Effector CD8-positive, alpha-beta T cell (primary cell): ENCODE data around the gene IGFL1.
"Not testable (repeated sequence)": the region's sequence is repeated elsewhere in the genome, so short reads cannot be mapped to it uniquely, and the experiment has no call there.

Experiments
- DNase-seq: peaks from one replicate; lab custom pipeline; 2025; lab: John Stamatoyannopoulos, UW
- total RNA-seq, 4 experiments: gene quantifications; one replicate each; lab custom pipeline; 2026; lab: John Stamatoyannopoulos, UW

IGFL1 gene
- total RNA-seq = 0 reads per million in 4 experiments

DNA sequence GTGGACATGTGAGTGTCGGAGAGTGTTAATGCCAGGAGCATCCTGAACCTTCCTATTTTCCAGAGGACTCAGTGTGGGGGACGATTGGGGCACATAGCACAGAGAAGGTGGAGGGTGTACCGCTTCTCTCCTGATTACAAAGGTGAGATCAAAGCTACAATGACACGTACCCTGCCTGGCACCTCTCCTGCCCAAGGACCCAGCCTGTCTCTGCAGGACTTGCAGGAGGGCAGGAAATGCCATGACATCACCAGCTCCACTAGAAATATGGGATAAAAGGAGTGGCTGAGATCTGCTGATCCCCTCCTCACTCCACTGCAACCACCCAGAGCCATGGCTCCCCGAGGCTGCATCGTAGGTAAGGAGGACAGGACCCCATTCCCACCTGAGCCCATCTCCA, at the start of gene IGFL1:
IGFL1 (plus strand) TSS at position 301 of the 400 bp plus-strand sequence; CDS start at position 334, 33 bp downstream.
- no peak for DNase-seq

DNA sequence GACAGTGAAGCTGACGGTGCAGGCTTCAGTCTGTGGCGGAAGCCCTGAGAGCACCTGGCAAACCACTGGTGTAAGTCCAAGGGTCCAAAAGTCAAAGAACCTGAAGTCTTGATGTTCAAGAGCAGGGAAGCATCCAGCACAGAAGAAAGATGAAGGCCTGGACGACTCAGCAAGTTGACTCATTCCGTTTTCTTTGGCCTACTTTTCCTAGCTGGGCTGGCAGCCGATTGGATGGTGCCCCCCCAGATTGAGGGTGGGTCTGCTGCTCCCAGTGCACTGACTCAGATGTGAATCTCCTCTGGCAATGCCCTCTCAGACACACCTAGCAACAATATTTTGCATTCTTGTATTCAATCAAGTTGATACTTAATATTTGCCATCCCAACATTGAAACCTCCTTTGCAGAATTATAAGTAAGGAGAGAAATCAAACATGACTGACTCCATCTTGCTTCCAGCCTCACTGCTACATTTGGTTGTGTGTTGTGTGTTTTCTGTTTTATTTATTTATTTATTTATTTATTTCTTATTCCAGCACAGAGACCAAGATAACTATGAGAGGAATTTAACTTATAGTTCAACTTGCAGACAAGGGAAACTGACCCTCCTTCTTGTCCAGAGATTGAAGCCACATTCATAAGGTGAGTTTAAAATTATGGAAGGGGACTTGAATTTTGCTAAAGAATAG, 48.7 kb upstream of the IGFL1 start:
- DNase-seq = no peak

DNA sequence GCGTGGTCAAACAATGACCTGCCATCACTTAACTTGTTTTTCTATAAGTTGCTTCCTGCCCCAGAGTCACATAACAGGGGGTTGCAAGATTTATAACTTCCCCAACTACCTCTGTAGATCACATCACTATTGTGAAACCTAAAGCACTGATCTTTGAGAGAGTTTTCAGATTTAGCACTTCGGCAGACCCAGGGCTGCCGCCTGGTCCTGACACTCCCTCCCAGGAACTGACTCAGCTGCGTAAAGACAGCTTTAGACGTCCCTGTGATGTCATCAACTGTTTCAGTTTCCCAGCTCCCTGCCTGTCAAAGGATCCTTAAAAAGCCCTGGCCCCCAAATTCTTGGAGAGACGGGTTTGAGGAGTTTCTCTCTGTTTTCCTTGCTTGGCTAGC, 48.2 kb upstream of the IGFL1 start:
- no peak for DNase-seq

DNA sequence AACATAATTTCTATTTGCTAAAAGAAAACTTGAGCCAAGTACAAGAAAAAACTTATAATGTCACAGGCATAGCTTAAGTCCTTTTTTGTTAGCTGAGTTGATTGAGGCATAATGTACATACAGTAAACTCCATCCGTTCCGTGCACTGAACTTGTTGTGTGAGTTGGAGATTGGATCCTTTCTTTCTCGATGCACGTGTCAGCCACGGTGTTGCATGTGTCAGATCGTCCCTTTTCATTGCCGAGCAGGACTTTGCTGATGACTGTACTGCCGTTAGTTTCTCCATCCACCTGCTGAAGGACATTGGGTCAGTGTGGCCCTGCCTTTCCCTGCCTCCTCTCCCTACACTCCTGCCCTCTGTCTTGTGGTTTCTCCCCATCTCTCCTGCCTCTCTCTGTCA, 47.1 kb upstream of the IGFL1 start:
- no peak for DNase-seq

DNA sequence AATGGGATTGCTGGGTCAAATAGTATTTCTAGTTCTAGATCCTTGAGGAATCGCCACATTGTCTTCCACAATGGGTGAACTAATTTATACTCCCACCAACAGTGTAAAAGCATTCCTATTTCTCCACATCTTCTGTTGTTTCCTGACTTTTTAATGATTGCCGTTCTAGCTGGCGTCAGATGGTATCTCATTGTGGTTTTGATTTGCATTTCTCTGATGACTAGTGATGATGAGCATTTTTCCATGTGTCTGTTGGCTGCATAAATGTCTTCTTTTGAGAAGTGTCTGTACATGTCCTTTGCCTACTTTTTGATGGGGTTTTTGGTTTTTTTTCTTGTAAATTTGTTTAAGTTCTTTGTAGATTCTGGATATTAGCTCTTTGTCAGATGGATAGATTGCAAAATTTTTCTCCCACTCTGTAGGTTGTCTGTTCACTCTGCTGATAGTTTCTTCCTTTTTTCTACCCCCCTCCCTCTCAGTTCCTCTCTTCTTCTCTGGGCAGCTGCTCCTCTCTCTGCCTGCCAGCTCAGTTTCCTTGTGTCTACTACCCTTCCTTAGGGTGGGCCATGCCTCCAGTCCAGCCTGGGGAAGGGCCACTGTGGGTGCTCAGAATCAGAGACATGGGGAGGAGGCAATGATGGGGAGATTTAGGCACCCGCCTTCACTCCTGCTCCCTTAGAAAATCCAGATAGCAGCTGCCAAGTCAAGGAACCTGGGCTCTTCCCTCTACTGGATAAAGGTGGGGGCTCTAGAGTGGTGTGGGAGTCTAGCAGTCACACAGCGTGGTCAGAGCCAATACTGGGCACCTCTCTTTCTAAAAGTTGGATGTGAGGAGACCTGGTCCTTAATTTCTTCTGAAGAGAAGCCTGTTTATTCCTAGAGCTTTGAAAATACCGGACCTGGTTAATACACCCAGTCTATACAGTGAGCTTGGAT, 44.5 kb upstream of the IGFL1 start:
- DNase-seq = not testable (repeated sequence)

DNA sequence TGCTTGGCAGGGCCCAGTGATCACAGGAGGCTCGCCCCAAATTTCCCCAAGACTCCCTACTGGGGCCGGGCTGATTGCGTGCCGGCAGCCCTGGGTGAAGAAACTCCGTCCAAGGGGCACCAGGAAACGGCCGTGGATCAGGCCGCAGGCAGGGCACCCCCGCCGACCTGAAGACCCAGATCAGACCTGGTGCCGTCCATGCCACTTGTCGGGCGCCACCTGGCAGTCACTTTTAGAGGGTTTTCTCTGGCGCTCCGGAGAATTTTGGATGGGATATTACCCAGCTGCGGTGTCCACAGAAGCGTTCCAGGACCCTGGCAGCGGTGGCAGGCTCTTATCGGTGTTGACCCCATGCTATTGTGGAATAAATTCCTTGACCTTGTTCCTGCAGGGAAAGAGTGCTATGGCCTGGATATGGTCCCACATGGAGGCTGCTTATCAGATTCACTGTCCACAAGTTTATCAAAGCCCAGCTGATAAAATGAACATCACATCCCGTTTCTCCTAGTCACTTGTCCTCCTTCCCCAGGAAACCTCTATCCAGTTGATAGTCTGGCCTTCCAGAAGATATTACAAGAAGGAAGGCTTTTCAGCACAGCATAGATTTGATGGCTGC, 43.3 kb upstream of the IGFL1 start:
- DNase-seq = no peak

DNA sequence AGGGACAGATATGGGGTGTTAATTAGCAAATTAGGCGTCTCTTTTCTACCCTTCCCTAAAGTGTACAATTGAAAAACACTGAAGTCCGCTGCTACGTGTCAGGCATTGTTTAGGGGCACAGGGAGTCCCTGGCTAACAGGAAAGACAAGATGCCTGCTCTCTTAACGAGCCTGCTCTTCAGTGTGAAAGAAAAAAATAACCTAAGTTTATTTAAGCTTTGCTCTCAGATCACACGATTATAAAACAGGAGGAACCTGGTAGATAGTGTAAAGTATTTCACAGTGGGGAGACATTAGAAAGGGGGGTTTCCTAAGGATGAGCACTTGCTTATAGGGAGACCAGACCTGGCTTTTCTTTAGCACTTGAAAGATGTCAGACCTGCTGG, 42.8 kb upstream of the IGFL1 start:
- DNase-seq = no peak

DNA sequence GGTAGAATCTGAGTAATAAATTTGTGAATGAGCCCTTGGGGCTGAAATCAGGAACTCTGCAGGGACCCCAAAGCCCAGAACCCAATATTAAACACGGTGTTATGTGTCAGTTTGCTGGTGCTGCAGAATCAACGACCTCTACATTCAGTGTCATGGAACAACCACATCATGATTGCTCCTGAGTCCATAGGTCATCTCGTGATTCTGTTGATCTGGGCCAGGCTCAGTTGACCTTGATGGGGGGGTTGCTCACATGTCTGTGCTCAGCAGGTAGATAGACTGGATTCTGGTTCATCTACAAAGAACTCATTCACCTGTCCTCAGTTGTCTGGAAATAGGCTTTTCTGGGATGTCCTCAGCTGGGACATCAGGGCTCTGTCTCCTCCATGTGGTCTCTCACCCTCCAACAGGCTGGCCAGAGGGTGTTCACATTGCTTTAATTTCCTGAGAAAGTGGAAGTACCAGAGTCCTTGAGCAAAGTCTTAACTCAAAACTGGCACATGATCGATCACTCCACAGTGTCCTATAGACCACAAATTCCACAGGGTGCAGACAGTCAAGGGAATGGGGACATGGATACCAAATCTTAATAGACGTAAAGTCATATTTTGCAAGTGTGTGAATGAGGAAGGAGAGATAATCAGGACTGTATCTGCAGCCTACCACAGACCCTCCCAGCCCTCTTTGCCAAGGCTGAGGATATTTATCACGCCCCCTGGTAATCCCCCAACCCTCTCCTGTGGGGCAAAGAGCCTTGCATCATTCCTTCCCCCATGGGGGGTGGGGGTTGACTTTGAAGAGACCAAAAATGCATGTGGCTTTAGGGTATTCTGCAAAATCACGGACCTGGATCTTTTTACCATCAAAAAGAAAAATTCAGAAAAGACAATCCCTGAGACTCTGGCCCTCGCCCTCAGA, 39.3 kb upstream of the IGFL1 start:
- DNase-seq = no peak

DNA sequence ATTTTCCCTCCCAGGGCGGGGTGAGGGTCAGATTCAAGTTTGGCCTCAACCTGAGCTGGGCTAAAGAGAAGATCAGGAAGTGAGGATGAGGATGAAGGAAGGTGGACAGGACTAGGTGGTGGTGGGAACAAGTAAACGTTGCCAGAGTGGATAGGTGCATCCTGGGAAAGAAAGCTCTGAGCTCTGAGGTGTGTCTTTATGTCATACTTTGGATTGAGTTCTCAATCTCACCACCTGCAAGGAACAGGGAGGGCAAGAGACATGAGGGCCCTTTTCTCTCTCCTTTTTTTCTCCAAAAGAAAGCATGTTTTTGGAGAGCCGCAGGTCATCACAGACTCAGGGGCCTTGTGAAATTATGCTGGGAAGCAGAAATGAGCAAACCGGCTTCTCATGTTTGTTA, 38.2 kb upstream of the IGFL1 start:
- DNase-seq = no peak

DNA sequence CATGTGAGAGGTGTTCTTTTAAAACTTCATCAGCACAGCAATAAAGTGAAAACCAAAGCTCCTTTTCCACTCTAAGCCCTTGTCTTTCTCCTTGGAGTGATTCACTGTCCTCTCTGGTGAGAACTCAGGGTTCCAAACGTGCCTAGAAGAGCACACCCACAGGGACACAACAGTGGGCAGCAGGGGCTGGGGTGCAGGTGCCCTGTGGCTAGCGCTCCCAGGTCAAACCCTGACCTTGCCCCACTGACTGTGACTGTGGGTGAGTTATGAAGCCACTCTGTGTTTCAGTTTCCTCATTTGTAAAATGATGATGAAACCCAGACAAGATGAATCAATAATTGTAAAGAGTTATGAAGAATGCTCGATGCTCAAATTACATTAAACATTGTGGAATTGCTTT, 37.6 kb upstream of the IGFL1 start:
- no peak for DNase-seq

DNA sequence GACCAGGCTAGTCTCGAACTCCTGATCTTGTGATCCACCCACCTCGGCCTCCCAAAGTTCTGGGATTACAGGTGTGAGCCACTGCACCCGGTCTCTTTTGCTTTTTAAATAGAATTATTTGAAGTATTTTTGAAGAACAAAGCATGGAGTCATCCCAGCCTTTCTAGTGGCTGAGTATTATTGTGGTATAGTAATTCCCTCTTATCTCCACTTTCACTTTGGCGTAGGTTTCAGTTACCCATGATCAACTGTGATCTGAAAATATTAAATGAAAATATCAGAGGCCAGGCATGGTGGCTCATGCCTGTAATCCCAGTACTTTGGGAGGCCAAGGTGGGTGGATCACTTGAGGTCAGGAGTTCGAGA, 36.9 kb upstream of the IGFL1 start:
- not testable (repeated sequence) for DNase-seq

DNA sequence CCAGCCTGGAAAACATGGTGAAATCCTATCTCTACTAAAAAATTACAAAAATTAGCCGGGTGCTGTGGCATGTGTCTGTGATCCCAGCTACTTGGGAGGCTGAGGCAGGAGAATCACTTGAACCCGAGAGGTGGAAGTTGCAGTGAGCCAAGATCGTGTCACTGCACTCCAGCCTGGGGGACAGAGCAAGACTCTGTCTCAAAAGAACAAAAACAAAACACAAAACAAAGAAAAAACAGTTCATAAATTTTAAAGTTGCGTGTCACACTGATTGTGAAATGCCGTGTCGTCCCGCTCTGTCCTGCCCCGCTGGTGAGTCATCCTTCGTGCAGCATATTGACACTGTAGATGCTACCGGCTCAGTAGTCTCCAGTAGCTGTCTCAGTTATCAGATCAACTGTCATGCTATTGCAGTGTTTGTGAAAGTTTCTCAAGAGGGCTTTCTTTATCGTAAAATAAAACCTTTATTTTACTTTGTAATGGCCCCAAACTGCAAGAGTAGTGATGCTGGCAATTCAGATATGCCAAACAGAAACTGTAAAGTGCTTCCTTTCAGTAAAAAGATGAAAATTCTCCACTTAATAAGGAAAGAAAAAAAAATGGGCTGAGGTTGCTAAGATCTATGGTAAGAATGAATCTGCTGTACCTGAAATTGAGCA, 36.4 kb upstream of the IGFL1 start:
- DNase-seq = no peak

DNA sequence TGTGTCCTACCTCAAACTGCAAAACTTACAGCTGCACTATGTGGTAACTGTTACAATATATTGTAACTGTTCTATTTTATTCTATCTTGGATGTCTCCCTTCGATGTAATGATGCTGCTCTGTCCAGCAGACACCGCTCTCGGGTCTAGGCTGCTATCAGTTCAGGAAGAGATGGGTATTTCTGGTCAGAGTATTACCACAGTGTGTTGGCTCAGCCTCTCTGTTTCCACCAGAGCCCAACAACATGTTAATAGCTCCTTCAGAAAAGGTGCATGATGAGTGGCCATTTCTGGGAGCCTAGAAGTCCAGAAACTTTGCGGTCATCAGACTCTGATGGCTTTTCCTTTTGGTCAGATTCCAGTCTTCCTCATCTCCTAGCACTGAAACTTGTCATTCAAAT, 35.9 kb upstream of the IGFL1 start:
- DNase-seq = no peak

DNA sequence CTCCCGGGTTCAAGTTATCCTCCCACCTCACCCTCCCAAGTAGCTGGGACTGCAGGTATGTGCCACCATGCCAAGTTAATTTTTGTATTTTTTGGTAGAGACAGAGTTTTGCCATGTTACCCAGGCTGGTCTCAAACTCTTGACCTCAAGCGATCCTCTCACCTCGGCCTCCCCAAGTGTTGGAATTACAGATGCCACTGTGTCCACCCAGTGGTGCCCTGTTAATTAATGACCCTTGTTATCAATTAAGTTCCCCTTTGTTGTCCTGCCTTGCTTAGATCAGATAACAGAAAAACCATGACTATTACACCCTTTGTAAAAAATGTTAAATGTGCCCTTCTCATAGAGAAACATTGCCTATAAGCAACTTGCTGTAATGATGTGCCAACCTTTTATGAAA, 34.4 kb upstream of the IGFL1 start:
- DNase-seq = no peak

DNA sequence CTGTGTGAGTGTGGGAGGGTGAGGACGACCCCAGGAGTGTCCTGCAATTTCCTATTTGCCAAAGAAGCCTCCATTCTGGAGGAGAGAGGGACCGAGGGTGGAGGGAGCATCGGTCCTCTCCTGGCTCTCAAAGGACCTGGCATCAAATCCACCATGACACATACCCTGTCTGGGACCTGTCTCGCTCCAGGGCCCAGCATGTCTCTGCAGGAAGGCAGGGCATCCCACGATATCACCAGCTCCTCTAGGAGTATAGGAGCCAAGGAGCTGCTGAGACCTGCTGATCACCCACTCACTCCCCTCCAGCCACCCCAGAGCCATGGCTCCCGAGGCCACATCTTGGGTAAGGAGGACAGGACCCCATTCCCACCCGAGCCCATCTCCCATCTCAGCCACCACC, 33.6 kb upstream of the IGFL1 start:
- DNase-seq = not testable (repeated sequence)

DNA sequence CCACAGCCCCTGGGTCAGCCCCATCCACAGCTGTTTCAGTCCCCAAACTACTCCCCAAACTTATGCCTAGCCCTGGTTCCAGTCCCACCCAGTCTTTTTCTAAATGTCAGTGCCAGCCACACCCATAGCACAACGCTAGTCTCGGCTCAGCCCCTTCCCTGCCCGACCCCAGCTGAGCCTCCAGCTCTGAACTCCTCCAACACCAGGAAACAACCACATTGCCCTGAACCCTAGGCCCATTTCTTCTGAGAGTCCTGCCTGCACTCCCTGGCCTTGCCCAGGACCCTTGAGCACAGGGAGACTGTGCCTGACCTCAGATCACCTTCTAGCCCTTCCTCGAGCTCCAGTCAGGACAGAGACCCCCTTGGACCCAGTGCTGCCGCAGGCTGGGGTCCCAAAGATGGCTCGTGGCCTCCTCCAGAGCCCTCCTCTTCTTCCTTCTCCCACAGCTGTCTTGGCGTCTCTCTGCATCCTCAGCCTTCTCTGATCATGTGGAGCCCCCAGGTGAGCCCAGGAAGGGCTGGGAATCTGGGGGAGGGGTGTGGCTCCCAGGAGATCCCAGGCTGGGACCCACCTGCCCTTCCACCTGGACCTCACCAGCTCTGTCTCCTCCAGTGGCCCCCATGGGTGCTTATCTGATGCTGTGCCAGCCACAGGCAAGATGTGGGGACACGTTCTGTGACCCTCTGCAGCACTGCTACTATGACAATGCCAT, 33.0 kb upstream of the IGFL1 start:
- no peak for DNase-seq

DNA sequence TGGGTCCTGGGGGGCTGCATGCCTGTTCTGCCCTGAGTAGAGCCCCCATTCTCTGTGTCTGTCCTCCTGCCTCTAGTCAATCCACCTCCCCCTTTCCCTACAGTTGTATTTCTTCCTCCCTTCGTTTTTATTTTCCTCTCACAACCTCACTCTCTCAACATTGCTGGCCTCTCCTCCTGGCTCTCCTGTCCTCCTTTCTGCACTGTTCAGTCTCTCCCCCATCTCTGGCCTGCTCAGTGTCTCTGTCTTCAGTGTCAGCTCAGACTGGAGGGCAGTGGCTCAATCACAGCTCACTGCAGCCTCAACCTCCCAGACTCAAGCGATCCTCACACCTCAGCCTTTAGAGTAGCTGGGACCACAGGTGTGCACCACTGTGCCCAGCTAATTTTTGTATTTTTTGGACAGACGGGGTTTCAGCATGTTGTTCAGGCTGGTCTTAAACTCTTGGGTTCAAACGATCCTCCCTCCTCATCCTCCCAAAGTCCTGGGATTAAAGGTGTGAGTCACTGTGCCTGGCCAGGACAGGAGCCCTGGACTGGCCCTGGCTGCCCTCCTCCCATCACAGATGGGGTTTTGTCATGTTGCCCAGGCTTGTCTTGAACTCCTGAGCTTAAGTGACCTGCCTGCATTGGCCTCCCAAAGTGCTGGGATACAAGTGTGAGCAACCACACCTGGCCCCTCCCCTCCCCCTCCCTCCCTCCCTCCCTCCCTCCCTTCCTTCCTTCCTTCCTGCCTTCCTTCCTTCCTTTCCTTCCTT, 32.0 kb upstream of the IGFL1 start:
- no peak for DNase-seq

DNA sequence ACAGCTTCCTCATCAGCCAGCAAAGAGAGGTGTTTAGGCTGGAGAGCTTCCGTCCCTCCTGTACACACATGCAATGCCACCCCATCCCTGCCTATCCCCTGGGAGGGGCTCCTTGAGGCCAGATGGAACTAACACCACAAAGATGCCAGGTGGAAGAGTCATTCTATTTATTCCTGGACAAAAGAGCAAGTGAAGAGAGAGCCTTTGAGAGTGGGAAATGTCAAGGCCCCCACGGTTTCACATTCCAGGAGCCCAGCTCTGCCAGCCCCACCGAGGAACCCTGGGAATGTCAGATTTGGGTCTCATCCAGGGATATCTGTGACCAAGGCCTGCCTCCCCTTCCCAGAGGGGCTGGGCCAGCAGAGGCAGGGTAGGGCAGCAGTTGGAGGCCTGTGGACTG, 30.8 kb upstream of the IGFL1 start:
- no peak for DNase-seq

DNA sequence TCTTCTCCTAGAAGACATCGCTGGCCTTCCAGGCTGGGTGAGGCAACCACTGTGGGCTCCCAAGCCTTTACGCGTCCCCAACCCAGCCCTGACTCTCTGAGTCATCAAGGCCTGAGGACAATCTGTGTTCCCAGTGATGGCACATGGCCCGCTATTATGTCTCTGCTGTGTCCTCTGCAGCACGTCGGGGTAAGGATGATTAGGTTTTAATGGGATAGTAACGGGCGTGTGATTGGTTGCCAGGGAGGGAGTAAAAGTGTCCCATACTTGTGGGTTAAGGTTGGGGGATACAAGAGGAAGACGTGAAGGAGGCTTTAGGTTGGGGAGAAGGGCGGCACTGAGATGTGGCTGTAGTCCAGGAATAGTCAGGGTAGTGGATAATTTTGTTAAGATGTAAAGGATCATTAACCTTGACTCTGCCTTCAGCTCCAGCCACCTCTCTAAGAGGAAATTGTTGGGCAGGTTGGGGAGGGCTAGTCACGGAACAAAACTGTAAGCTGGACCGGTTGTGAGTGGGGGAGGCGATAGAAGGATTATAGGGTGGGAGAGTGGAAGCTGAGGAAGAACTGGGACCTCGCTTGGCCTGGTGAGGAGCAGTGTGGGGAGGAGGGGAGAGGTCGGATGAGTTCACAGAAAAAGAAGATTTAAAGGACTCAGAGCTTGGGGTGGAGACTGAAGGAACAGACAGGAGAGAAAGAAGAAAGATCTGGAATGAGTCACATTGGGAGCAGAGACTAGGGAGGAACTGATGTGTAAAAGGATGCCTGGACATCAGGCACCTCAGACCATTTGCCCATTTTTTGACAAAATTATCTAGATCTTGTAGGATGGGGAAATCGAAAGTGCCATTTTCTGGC, 27.9 kb upstream of the IGFL1 start:
- DNase-seq = no peak
